ENCODE results near the gene AP5M1.
A peak's percentile ranks its signal among the peaks of the same experiment; 100 is the strongest.
"Not testable (repeated sequence)": the region's sequence is repeated elsewhere in the genome, so short reads cannot be mapped to it uniquely, and the experiment has no call there.

The AP5M1 gene

GRCh38 chr14:57268161-57269069 is at the start of gene AP5M1, which contains the start of gene EXOC5:
Gene AP5M1 (plus strand): TSS chr14:57268971. CDS start chr14:57269315, 344 bp downstream.
Gene EXOC5 (minus strand): TSS chr14:57268905. CDS start chr14:57268648, 257 bp downstream.
- H3K9me3 Mint-ChIP-seq, result no peaks in the 10 kb centered on the region
- H3K4me1 Mint-ChIP-seq (ENCODE audit: low read depth), result peaks cover 44% of the 10 kb centered on the region

GRCh38 chr14:57221931-57222330 is 46.8 kb upstream of the AP5M1 start:
- Mint-ChIP-seq H3K9me3 (no peaks in the 10 kb centered on the region), H3K27ac (no peak overlapping the region), H3K36me3 (ENCODE audit: low read depth) (peaks cover 74% of the 10 kb centered on the region), H3K4me3 (no peak overlapping the region), H3K4me1 (ENCODE audit: low read depth) (peaks cover 5% of the 10 kb centered on the region), H3K27me3 (no peaks in the 10 kb centered on the region)
- intact Hi-C loops (cut with micrococcal nuclease), result loop anchor here (5.0 kb wide), 1 partner anchor 35 kb away; no protein-coding TSS in a partner anchor

More at GRCh38 chr14:57268161-57269069, at the start of gene AP5M1, which contains the start of gene EXOC5:
- H3K27me3 Mint-ChIP-seq, result no peaks in the 10 kb centered on the region
- peak within 1 kb of the TSS; percentile 98 for H3K4me3 Mint-ChIP-seq
- intact Hi-C loops (cut with micrococcal nuclease), result loop anchor here (5.0 kb wide), 1 partner anchor 124 kb away; the partner anchor contains the start of gene NAA30
- H3K27ac Mint-ChIP-seq, result peak within 1 kb of the TSS; percentile 98
- peaks cover 25% of the 10 kb centered on the region for H3K36me3 Mint-ChIP-seq (ENCODE audit: low read depth)

- no peaks in the 10 kb centered on the region for H3K27me3 Mint-ChIP-seq
- peaks cover 89% of the 10 kb centered on the region for H3K36me3 Mint-ChIP-seq (ENCODE audit: low read depth)
Measured at GRCh38 chr14:57227083-57227482, 41.7 kb upstream of the AP5M1 start.

GRCh38 chr14:57228320-57228719 is 40.5 kb upstream of the AP5M1 start:
- H3K4me1 Mint-ChIP-seq (ENCODE audit: low read depth); H3K9me3 Mint-ChIP-seq; intact Hi-C loops (cut with micrococcal nuclease); H3K27me3 Mint-ChIP-seq; H3K4me3 Mint-ChIP-seq; H3K27ac Mint-ChIP-seq: not testable (repeated sequence)
- peaks cover 89% of the 10 kb centered on the region for H3K36me3 Mint-ChIP-seq (ENCODE audit: low read depth)

More at GRCh38 chr14:57227083-57227482, 41.7 kb upstream of the AP5M1 start:
- Mint-ChIP-seq H3K4me3 (no peak overlapping the region), H3K9me3 (peaks cover 7% of the 10 kb centered on the region), H3K4me1 (ENCODE audit: low read depth) (no peaks in the 10 kb centered on the region), H3K27ac (no peak overlapping the region)
- intact Hi-C loops (cut with micrococcal nuclease), result no loop called here

GRCh38 chr14:57232006-57232405 is 36.8 kb upstream of the AP5M1 start:
- Mint-ChIP-seq H3K4me1 (ENCODE audit: low read depth) (no peaks in the 10 kb centered on the region), H3K9me3 (peaks cover 7% of the 10 kb centered on the region), H3K27me3 (no peaks in the 10 kb centered on the region), H3K36me3 (ENCODE audit: low read depth) (peaks cover 77% of the 10 kb centered on the region), H3K27ac (no peak overlapping the region), H3K4me3 (no peak overlapping the region)
- intact Hi-C loops (cut with micrococcal nuclease), result no loop called here

- H3K27ac Mint-ChIP-seq, H3K4me3 Mint-ChIP-seq: not testable (repeated sequence)
Measured at GRCh38 chr14:57240115-57240514, 28.7 kb upstream of the AP5M1 start.

GRCh38 chr14:57243320-57243719 is 25.5 kb upstream of the AP5M1 start:
- H3K4me3 Mint-ChIP-seq, result no peak overlapping the region
- intact Hi-C loops (cut with micrococcal nuclease), result loop anchor here (5.0 kb wide), 1 partner anchor 34 kb away; no protein-coding TSS in a partner anchor
- no peaks in the 10 kb centered on the region for H3K4me1 Mint-ChIP-seq (ENCODE audit: low read depth)
- H3K9me3 Mint-ChIP-seq, result no peaks in the 10 kb centered on the region
- no peak overlapping the region for H3K27ac Mint-ChIP-seq
- no peaks in the 10 kb centered on the region for H3K27me3 Mint-ChIP-seq
- peaks cover 42% of the 10 kb centered on the region for H3K36me3 Mint-ChIP-seq (ENCODE audit: low read depth)

More at GRCh38 chr14:57240115-57240514, 28.7 kb upstream of the AP5M1 start:
- peaks cover 45% of the 10 kb centered on the region for H3K36me3 Mint-ChIP-seq (ENCODE audit: low read depth)
- H3K4me1 Mint-ChIP-seq (ENCODE audit: low read depth); H3K9me3 Mint-ChIP-seq; H3K27me3 Mint-ChIP-seq: not testable (repeated sequence)
- intact Hi-C loops (cut with micrococcal nuclease), result loop anchor here (5.0 kb wide), 1 partner anchor 37 kb away; no protein-coding TSS in a partner anchor

- H3K36me3 Mint-ChIP-seq (ENCODE audit: low read depth), result peaks cover 34% of the 10 kb centered on the region
- H3K27me3 Mint-ChIP-seq, result no peaks in the 10 kb centered on the region
- H3K27ac Mint-ChIP-seq, result no peak overlapping the region
- no peaks in the 10 kb centered on the region for H3K4me1 Mint-ChIP-seq (ENCODE audit: low read depth)
- H3K9me3 Mint-ChIP-seq, result no peaks in the 10 kb centered on the region
- no peak overlapping the region for H3K4me3 Mint-ChIP-seq
- intact Hi-C loops (cut with micrococcal nuclease), result loop anchor here (5.0 kb wide), 1 partner anchor 33 kb away; no protein-coding TSS in a partner anchor
Measured at GRCh38 chr14:57244106-57244505, 24.7 kb upstream of the AP5M1 start.

- Mint-ChIP-seq H3K36me3 (ENCODE audit: low read depth) (peaks cover 24% of the 10 kb centered on the region), H3K4me1 (ENCODE audit: low read depth) (peaks cover 10% of the 10 kb centered on the region), H3K9me3 (no peaks in the 10 kb centered on the region), H3K27ac (no peak overlapping the region), H3K4me3 (no peak overlapping the region), H3K27me3 (no peaks in the 10 kb centered on the region)
- intact Hi-C loops (cut with micrococcal nuclease), result no loop called here
Measured at GRCh38 chr14:57245941-57246340, 22.8 kb upstream of the AP5M1 start.

GRCh38 chr14:57246933-57247657 is 21.7 kb upstream of the AP5M1 start:
- Mint-ChIP-seq H3K9me3 (no peaks in the 10 kb centered on the region), H3K4me3 (no peak overlapping the region), H3K36me3 (ENCODE audit: low read depth) (peaks cover 18% of the 10 kb centered on the region), H3K27me3 (no peaks in the 10 kb centered on the region), H3K27ac (no peak overlapping the region), H3K4me1 (ENCODE audit: low read depth) (peaks cover 21% of the 10 kb centered on the region)
- intact Hi-C loops (cut with micrococcal nuclease), result no loop called here

- no peak overlapping the region for H3K4me3 Mint-ChIP-seq
- intact Hi-C loops (cut with micrococcal nuclease), result loop anchor here (5.0 kb wide), 1 partner anchor 33 kb away; no protein-coding TSS in a partner anchor
- peaks cover 22% of the 10 kb centered on the region for H3K36me3 Mint-ChIP-seq (ENCODE audit: low read depth)
- peaks cover 9% of the 10 kb centered on the region for H3K9me3 Mint-ChIP-seq
- no peaks in the 10 kb centered on the region for H3K27me3 Mint-ChIP-seq
- peaks cover 40% of the 10 kb centered on the region for H3K4me1 Mint-ChIP-seq (ENCODE audit: low read depth)
- H3K27ac Mint-ChIP-seq, result no peak overlapping the region
Measured at GRCh38 chr14:57254884-57255283, 13.9 kb upstream of the AP5M1 start.

GRCh38 chr14:57258221-57258620 is 10.6 kb upstream of the AP5M1 start:
- H3K27me3 Mint-ChIP-seq, H3K27ac Mint-ChIP-seq, H3K9me3 Mint-ChIP-seq, H3K4me3 Mint-ChIP-seq: not testable (repeated sequence)
- Mint-ChIP-seq H3K4me1 (ENCODE audit: low read depth) (peaks cover 24% of the 10 kb centered on the region), H3K36me3 (ENCODE audit: low read depth) (peaks cover 23% of the 10 kb centered on the region)
- intact Hi-C loops (cut with micrococcal nuclease), result loop anchor here (5.0 kb wide), 1 partner anchor 36 kb away; no protein-coding TSS in a partner anchor

GRCh38 chr14:57259672-57260071 is 9.1 kb upstream of the AP5M1 start:
- no peak overlapping the region for H3K27ac Mint-ChIP-seq
- H3K4me1 Mint-ChIP-seq (ENCODE audit: low read depth), result peaks cover 33% of the 10 kb centered on the region
- H3K27me3 Mint-ChIP-seq, result no peaks in the 10 kb centered on the region

More at GRCh38 chr14:57259672-57260071, 9.1 kb upstream of the AP5M1 start:
- Mint-ChIP-seq H3K9me3 (no peaks in the 10 kb centered on the region), H3K4me3 (no peak overlapping the region), H3K36me3 (ENCODE audit: low read depth) (peaks cover 23% of the 10 kb centered on the region)
- intact Hi-C loops (cut with micrococcal nuclease), result loop anchor here (5.0 kb wide), 1 partner anchor 37 kb away; no protein-coding TSS in a partner anchor
